HG02610 (cell line): ENCODE data around the gene TMEM204.

Source experiments
- ATAC-seq: cut with Tn5 transposase; IDR thresholded peaks from one replicate; pipeline ENCODE4 v1.9.1; 2021; ENCODE audit warnings: mild to moderate bottlenecking, moderate library complexity; ENCODE audit not compliant: unreplicated experiment

Gene TMEM204

GRCh38 chr16:1554826-1555445 lies 21.5 kb downstream of the TMEM204 start:
- no peak for ATAC-seq

- ATAC-seq, result no peak
These were observed 22.8 kb downstream of the TMEM204 start for GRCh38 chr16:1556254-1556653.

- ATAC-seq, result no peak
These were observed 23.6 kb downstream of the TMEM204 start for GRCh38 chr16:1557074-1557473.

- no peak for ATAC-seq
These were observed 24.1 kb downstream of the TMEM204 start for GRCh38 chr16:1557576-1557975.

GRCh38 chr16:1559446-1559975 lies 26.0 kb downstream of the TMEM204 start:
- no peak for ATAC-seq

- no peak for ATAC-seq
These were observed 26.7 kb downstream of the TMEM204 start for GRCh38 chr16:1560153-1560552.

- ATAC-seq, result no peak
These were observed 27.4 kb downstream of the TMEM204 start for GRCh38 chr16:1560866-1561265.

- ATAC-seq, result no peak
These were observed 27.8 kb downstream of the TMEM204 start for GRCh38 chr16:1561266-1561665.

GRCh38 chr16:1561836-1562235 lies 28.4 kb downstream of the TMEM204 start:
- ATAC-seq, result no peak

- no peak for ATAC-seq
These were observed 30.3 kb downstream of the TMEM204 start for GRCh38 chr16:1563786-1564185.

GRCh38 chr16:1564325-1564724 lies 30.9 kb downstream of the TMEM204 start:
- ATAC-seq, result no peak

- no peak for ATAC-seq
These were observed 31.8 kb downstream of the TMEM204 start for GRCh38 chr16:1565083-1565805.

- no peak for ATAC-seq
These were observed 34.5 kb downstream of the TMEM204 start for GRCh38 chr16:1567988-1568387.

GRCh38 chr16:1571012-1571671 lies 37.7 kb downstream of the TMEM204 start:
- ATAC-seq, result no peak

- no peak for ATAC-seq
These were observed 39.2 kb downstream of the TMEM204 start for GRCh38 chr16:1572673-1573072.

- no peak for ATAC-seq
These were observed 39.8 kb downstream of the TMEM204 start for GRCh38 chr16:1573301-1573700.

GRCh38 chr16:1575578-1575977 lies 42.1 kb downstream of the TMEM204 start:
- ATAC-seq, result no peak

GRCh38 chr16:1579214-1579613 lies 45.7 kb downstream of the TMEM204 start:
- ATAC-seq, result no peak

GRCh38 chr16:1580256-1580655 lies 46.8 kb downstream of the TMEM204 start:
- ATAC-seq, result no peak

- no peak for ATAC-seq
These were observed 47.5 kb downstream of the TMEM204 start for GRCh38 chr16:1580956-1581355.

- no peak for ATAC-seq
These were observed 48.3 kb downstream of the TMEM204 start for GRCh38 chr16:1581804-1582203.

- ATAC-seq, result no peak
These were observed 49.7 kb downstream of the TMEM204 start for GRCh38 chr16:1583180-1583579.
